ENCODE data around the gene PPME1.

Gene PPME1

DNA sequence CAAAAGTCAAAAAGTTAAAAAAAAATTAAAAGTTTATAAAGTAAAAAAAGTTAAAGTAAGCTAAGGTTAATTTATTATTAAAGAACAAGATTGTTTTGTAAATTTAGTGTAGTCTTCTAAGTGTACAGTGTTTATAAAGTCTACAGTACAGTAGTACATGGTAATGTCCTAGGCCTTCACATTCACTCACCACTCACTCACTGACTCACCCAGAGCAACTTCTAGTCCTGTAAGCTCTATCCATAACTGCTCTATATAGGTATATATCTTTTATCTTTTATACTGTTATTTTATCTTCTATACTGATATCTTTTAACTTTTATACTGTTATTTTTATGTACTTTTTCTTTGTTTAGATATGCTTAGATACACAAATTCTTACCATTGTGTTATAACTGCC, 11.4 kb upstream of the PPME1 start:
- DNase-seq (ENCODE audit: low read depth), result no peak

DNA sequence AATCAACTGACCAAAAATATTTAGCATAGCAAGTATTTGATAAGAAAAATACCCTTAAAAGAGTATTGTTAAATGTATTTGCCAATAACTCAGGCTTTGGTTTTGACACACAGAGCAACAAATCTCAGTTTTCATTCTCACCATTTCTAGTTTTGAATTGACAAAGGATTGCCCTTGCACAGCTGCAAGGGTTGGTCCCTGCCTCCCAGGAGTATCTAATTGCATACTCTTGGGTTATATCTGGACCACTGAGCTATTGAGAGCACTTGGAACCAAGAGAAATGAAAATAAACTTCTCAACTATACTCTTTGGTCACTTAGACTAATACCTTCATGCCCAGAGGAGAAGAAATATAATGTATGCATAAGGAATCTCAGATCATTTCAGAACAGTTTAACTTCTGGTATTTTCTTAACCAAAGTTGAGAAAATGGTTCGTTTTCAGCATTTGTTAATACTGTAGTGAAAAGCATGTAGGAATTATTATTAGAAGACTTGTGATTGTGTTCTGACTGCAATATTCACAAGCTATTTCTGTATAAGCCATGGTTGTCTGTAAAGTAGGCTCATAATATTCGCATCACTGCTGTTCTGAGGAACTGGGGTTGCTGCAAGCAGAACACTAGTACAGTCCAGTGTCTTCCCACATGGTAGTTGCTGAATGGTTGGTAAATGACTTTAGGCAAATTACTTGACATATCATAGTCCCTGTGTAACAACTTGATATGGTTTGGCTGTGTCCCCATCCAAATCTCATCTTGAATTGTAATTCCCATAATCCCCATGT, 8.2 kb upstream of the PPME1 start:
- DNase-seq (ENCODE audit: low read depth), result no peak

- DNase-seq (ENCODE audit: low read depth), result no peak
Observed at GRCh38 chr11:74168838-74169237, 2.3 kb upstream of the PPME1 start.

DNA sequence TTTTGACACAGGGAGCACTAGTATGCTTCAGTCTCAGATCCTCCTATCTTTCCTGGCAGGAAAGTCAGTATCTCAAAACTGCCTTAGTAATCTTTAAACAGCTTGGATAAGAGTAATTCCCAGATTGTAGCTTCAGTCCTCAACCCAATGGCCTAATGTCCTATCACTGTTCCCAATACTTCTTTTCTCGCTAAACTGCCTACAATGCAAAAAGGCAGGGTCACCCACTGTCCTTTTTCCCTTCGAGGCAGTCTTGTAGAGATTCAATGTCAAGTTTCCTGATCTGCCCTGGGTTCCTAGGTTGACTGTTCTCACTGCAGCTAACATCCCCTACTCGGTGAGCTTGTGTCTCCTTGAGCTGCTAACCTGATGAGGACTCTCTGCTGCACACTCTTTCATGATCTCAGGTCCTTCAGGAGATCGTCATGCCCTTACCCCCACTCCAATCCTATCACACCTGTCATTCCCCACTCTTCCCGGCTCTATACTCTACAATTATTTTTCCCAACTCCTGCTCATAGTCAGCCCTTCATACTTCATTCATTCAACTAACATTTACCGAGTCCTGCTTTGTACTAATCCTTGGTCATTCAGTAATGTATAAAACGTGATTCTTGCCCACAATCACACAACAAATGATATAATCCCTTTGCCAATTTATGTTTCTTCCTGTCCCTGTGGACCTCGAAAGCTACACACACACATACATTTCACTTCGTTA, 1.2 kb upstream of the PPME1 start:
- DNase-seq (ENCODE audit: low read depth), result no peak

DNA sequence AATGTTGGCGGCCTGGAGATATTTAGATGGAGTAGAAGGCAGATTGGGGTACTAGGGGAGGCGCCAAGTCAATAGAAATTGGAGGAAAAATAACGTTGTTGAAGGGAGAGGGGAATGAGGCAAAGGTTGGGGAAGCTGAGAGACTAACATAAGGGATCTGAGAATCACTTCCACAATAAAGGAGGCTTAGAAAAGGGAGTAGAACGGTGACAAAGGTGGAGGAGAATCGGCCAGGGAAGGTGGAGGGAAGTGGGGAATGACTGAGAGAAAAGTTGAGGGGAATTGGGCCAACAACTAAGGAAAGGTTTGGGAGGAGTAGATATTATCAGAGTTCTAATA, 510 bp downstream of the PPME1 start:
- no peak for DNase-seq (ENCODE audit: low read depth)

GRCh38 chr11:74171997-74172396, 908 bp downstream of the PPME1 start:
- DNase-seq (ENCODE audit: low read depth), result no peak

- DNase-seq (ENCODE audit: low read depth), result no peak
Observed at GRCh38 chr11:74175920-74176319, 4.8 kb downstream of the PPME1 start.

DNA sequence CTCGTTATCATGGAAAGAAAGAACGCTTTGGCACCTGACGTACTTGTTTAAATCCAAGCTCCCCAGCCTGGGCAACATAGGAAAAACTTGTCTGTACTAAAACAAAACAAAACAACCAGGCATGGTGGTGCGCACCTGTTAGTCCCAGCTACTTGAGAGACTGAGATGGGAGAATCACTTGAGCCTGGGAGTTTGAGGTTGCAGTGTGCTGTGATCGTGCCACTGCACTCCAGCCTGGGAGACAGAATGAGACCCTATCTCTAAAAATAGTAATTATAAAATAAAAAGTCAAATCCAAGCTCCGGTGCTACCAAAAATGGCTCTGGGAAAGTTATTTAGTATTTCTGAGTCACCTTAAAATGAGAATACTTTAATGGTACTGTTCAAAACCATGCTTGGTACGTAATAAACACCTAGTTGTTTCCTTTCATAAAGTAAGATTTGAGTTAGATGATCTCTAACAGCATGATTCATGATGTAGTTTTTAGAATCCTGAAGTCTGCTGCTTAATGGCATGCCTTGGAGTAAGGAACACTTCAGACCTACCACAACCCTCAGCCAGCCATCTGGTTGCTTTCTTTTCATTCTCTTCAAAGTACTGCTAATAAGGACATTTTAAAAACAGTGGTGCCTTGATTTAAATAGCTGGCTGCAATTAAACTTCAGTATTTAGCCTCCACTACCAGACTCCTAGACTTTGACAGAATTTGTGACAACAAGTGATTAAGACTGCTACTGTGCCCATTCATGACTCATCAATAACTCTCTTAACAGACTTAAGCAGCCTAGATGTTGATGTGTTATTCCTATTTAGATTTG, 8.4 kb downstream of the PPME1 start:
- no peak for DNase-seq (ENCODE audit: low read depth)

DNA sequence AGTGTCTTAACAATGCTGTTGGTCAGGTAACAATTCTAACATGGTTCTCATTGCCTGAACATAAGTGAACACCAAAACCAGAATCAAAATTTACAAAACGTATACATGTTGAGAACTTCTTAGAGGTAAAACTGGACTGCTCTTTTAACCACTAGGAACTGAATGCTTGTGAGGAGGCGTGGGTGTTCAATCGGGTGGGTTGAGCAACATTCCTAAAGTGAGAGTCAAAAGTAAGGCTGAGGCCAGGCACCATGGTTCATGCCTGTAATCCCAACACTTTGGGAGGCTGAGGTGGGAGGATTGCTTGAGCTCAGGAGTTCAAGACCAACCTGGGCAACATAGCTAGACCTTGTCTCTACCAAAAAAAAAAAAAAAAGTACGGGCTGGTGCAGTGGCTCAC, 11.5 kb downstream of the PPME1 start:
- DNase-seq (ENCODE audit: low read depth), result no peak

GRCh38 chr11:74185285-74185684, 14.2 kb downstream of the PPME1 start:
- peak; percentile 20 for DNase-seq (ENCODE audit: low read depth)

GRCh38 chr11:74185695-74186094, 14.6 kb downstream of the PPME1 start:
- no peak for DNase-seq (ENCODE audit: low read depth)

DNA sequence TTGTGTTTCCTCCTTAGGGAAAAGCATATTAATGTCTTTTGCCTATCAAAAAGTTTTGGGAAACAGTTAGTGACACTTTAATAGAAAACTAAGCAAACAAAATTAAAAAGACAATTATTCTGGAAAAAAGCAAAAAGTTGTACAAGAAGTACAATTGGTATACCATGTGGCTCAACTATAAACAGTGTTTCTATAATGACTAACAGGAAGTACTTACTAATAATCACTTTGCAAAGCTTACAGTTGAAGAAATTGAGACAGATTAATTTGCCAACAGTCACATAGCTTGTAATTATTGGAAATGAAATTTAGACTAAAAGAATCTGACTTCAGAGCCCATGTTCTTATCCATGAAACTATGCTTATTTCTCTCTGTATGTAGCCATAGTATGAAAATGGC, 24.7 kb downstream of the PPME1 start:
- DNase-seq (ENCODE audit: low read depth), result no peak

- DNase-seq (ENCODE audit: low read depth), result no peak
Observed at GRCh38 chr11:74196781-74197486, 25.8 kb downstream of the PPME1 start.

- no peak for DNase-seq (ENCODE audit: low read depth)
Observed at GRCh38 chr11:74203966-74204365, 32.9 kb downstream of the PPME1 start.

DNA sequence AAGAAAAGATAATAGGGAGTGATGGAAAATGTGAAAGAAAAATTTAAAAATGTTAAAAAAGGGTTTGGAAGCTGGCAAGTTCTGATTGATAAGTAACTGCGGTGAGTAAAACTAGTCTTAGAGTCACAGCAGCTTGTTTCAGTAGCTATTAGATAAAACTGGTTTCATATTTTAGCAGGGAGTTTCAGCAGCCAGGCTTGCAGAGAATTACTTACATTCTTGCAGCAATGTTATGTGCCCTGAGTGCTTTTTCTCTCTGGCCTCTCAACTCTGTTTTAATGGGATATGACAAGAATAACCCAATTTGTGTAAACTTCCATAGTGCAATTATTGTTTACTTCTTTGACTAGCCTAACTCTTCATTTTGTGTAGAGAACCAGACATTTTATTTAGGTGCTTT, 33.6 kb downstream of the PPME1 start:
- DNase-seq (ENCODE audit: low read depth), result no peak

GRCh38 chr11:74205181-74205580, 34.1 kb downstream of the PPME1 start:
- no peak for DNase-seq (ENCODE audit: low read depth)

DNA sequence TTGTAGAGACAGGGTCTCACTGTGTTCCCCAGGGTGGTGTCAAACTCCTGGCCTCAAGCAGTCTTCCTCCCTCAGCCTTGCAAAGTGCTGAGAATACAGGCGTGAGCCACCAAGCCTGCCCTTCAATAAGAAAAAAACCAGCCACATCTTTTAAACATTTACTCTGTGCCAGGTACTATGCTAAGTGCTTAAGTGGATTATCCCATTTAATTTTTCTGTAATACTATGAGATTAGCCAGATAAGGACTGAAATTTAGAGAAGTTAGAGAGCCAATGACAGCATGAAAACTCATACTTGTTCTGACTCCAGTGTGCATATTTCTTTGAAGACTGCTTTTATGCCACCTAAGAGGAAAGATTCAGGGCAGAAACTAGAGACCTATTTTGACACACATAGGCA, 35.7 kb downstream of the PPME1 start:
- DNase-seq (ENCODE audit: low read depth), result no peak

DNA sequence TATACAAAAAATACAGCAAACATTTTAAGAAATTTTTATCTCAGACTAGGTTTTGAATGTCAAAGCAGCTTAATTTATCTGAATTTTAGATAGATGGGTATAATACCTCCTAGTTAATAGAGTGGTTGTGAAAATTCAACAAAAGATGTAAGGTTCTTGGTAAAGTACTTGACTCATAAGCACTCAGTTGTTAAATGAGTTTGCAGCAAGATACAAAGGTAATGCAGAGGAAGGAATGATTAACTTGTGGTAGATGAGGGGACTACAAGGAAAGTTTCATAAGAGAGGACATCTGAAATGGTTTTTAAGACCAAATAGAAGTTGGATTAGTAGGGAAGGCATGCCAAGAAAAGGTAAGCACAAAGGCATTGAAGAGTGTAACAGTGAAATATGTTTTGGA, 37.4 kb downstream of the PPME1 start:
- no peak for DNase-seq (ENCODE audit: low read depth)

- no peak for DNase-seq (ENCODE audit: low read depth)
Observed at GRCh38 chr11:74212533-74212932, 41.4 kb downstream of the PPME1 start.

GRCh38 chr11:74220376-74220775, 49.3 kb downstream of the PPME1 start:
- DNase-seq (ENCODE audit: low read depth), result no peak

DNA sequence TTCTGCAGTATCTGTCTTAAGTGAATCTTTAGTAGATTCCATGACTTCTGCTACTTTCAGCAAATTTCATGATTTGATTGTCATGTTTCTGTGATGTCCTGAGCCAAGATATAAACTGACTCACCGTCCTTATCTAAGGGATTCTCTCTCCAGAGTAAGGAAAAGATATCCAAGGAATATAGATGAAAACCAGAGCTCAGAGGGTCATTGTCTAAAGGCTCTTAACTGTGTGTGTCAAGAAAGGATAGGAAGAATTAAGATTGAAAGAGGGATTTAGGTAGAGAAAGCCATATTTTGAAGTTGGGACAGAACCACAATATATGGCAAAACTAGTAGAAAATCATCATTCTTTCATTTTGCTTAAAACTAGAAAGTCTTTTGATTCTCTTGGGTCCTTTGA, 50.7 kb downstream of the PPME1 start:
- DNase-seq (ENCODE audit: low read depth), result no peak

- DNase-seq (ENCODE audit: low read depth), result no peak
Observed at GRCh38 chr11:74225565-74225964, 54.5 kb downstream of the PPME1 start.
